Activated CD8-positive, alpha-beta T cell treated with anti-CD3 and anti-CD28 coated beads for 36 hours (primary cell): ENCODE measurements around the gene SORD. TPM values are rescaled to one million over a fixed set of nuclear protein-coding genes. Genes with fewer than 3 reads are reported as not detected.

Experiments used
- ATAC-seq: fragments of 200-7000 bp; cut with Tn5 transposase; one replicate; pipeline ENCODE4 v1.10.0; 2021; ENCODE audit warnings: mild to moderate bottlenecking, moderate library complexity
- CTCF ChIA-PET: fragments of 350-600 bp; sonication (Branson Sonifier 250); formaldehyde crosslinking; loops from one replicate; lab custom pipeline; 2021; ENCODE audit warnings: antibody characterized with exemption; lab: Charles Lee
- POLR2A ChIA-PET: fragments of 350-600 bp; sonication (Branson Sonifier 250); formaldehyde crosslinking; loops from one replicate; lab custom pipeline; 2021; ENCODE audit warnings: antibody characterized with exemption; lab: Charles Lee
- DNase-seq: peaks from one replicate; pipeline ENCODE4 v3.0.0-alpha.2; 2020
- H3K27ac Mint-ChIP-seq: one replicate; pipeline ENCODE4 v1.8.0; 2021; ENCODE audit warnings: mild to moderate bottlenecking, mixed read lengths
- H3K27me3 Mint-ChIP-seq: one replicate; pipeline ENCODE4 v1.8.0; 2021; ENCODE audit warnings: mixed read lengths
- H3K36me3 Mint-ChIP-seq: one replicate; pipeline ENCODE4 v1.8.0; 2021; ENCODE audit warnings: low read depth, mixed read lengths
- H3K4me1 Mint-ChIP-seq: one replicate; pipeline ENCODE4 v1.8.0; 2021; ENCODE audit warnings: low read depth, mixed read lengths
- H3K4me3 Mint-ChIP-seq: one replicate; pipeline ENCODE4 v1.8.0; 2021; ENCODE audit warnings: mild to moderate bottlenecking, moderate library complexity, mixed read lengths
- H3K9me3 Mint-ChIP-seq: one replicate; pipeline ENCODE4 v1.8.0; 2021; ENCODE audit warnings: mixed read lengths
- CTCF ChIP-seq: fragments of 200-600 bp; IDR thresholded peaks from one replicate; pipeline ENCODE4 v1.8.0; 2022; ENCODE audit warnings: antibody characterized with exemption, mild to moderate bottlenecking
- intact Hi-C: fragments of 100-400 bp; cut with micrococcal nuclease; formaldehyde crosslinking; loops from one replicate; pipeline ENCODE4 v1.10.0; 2022
- total RNA-seq, 2 experiments: library from RNA; stranded (reverse); gene quantifications; one replicate each; pipeline ENCODE4 v1.2.3, GENCODE V29; 2021

SORD gene
- total RNA-seq, 2 experiments from 2014 or later, result 27.9 to 28.7 TPM

- intact Hi-C loops, result no loop called here
- CTCF ChIA-PET, result interaction anchor here (2.6 kb wide), 1 partner anchor 13 kb away, joined by 18 read pairs; no protein-coding TSS in a partner anchor
- POLR2A ChIA-PET, result no interaction called here
- DNase-seq (no peak), ATAC-seq (no peak)
- Mint-ChIP-seq H3K36me3 (no peaks in the 10 kb centered on the region), H3K27ac (no peak overlapping the region), H3K9me3 (no peaks in the 10 kb centered on the region), H3K4me3 (no peak overlapping the region), H3K4me1 (peaks cover 3% of the 10 kb centered on the region), H3K27me3 (peaks cover 19% of the 10 kb centered on the region)
- no peak for TF ChIP-seq CTCF
Observed at GRCh38 chr15:45105586-45105985, 82.6 kb downstream of the SORD start.

GRCh38 chr15:45106002-45106790, 83.2 kb downstream of the SORD start:
- Mint-ChIP-seq H3K27me3 (peaks cover 20% of the 10 kb centered on the region), H3K4me1 (peaks cover 4% of the 10 kb centered on the region), H3K27ac (no peak overlapping the region), H3K36me3 (no peaks in the 10 kb centered on the region), H3K4me3 (no peak overlapping the region), H3K9me3 (no peaks in the 10 kb centered on the region)
- intact Hi-C loops, result no loop called here
- ChIA-PET POLR2A (no interaction called here), CTCF (interaction anchor here (1.0 to 2.6 kb wide), 2 partner anchors 12 to 253 kb away, joined by 3 to 18 read pairs; no protein-coding TSS in a partner anchor)
- DNase-seq (no peak), ATAC-seq (no peak)
- no peak for TF ChIP-seq CTCF

GRCh38 chr15:45107941-45108630, 85.1 kb downstream of the SORD start:
- no peaks in the 10 kb centered on the region for H3K36me3 Mint-ChIP-seq
- ChIA-PET CTCF (interaction anchor here (3.6 kb wide), 1 partner anchor 10 kb away, joined by 19 read pairs; no protein-coding TSS in a partner anchor), POLR2A (no interaction called here)
- TF ChIP-seq CTCF, result no peak
- ATAC-seq (no peak), DNase-seq (no peak)
- intact Hi-C loops, result no loop called here
- H3K9me3 Mint-ChIP-seq, result no peaks in the 10 kb centered on the region
- H3K27ac Mint-ChIP-seq, result no peak overlapping the region
- peaks cover 15% of the 10 kb centered on the region for H3K4me1 Mint-ChIP-seq
- no peak overlapping the region for H3K4me3 Mint-ChIP-seq
- H3K27me3 Mint-ChIP-seq, result peaks cover 34% of the 10 kb centered on the region

DNA sequence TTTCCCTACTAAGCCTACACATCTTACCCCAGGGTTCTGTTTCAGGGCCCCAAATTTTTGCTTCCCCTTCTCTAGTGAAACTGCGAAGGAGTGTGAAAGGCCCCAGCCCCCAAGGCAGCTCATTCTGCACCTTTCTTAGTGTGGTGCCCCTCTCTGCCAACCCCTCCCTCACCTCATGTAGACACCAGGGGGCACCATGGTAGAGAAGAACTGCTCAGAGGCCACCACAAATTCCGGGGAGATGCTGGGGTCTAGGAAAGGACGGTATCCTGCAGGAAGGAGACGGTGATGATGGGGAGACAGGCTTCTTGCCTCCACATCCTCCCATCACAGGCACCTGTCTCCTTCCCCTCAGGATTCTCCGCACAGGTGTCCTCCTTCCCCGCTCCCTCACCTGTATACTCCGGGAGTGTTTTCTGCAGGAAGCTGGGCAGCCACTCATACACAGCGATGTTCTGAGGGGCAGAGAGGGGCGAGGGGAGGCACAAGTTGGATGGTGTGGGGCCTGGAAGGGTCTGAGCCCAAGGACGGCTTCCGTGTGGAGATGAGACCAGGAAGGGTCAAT, 87.3 kb downstream of the SORD start:
- no peak for TF ChIP-seq CTCF
- ATAC-seq (no peak), DNase-seq (no peak)
- Mint-ChIP-seq H3K27ac (no peak overlapping the region), H3K36me3 (no peaks in the 10 kb centered on the region), H3K27me3 (peaks cover 57% of the 10 kb centered on the region), H3K4me1 (peaks cover 29% of the 10 kb centered on the region), H3K4me3 (no peak overlapping the region), H3K9me3 (no peaks in the 10 kb centered on the region)
- intact Hi-C loops, result no loop called here
- CTCF ChIA-PET, result interaction anchor here (0.7 to 3.6 kb wide), 3 partner anchors 8 to 16 kb away, joined by 3 to 19 read pairs (median 4); no protein-coding TSS in a partner anchor
- POLR2A ChIA-PET, result interaction anchor here (0.7 kb wide), 1 partner anchor 18 kb away, joined by 3 read pairs; no protein-coding TSS in a partner anchor
